Measurements from ENCODE around the gene NPR1. TPM values are rescaled to one million over a fixed set of nuclear protein-coding genes. Genes with fewer than 3 reads are reported as not detected.
A peak's percentile ranks its signal among the peaks of the same experiment; 100 is the strongest.

Gene NPR1
- total and polyA plus RNA-seq, 2 of the 13 experiments (the other 11 are each of a cell fraction or from before 2014, with no cell fraction given): not detected

DNA sequence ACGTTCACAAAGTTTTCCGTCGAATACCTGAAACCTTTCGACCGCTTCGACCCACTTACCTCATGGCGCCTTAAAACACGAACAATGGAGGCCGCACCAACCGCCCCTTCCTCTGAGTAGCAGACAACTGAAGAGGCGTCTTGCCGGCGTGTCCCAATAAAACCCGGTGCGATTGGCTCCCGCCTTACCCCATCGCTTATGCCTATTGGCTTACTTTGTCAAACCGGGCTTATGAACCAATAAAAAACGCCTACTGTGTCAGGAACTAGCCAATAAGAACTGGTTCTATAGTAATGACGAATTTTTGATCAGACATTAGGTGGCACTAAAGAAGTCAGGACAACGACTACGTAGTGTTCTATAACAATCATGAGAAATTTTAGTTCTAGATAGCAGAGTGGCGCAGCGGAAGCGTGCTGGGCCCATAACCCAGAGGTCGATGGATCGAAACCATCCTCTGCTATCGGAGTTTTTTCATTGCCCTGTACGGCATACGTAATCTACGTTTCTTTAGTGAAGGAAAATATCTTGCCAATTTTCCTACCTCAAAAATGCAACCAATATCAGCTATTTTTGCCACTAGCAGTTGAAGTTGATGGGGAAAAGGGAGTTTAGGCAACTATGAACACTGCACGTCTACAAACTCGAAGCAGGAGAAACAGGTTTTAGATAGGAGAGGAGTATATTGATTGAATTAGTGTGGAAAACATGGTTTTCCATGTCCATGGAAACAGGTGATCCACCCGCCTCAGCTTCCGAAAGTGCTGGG lies 7.4 kb upstream of the NPR1 start, which contains the start of gene ILF2 (continued):
- TF ChIP-seq, protein P1, sequence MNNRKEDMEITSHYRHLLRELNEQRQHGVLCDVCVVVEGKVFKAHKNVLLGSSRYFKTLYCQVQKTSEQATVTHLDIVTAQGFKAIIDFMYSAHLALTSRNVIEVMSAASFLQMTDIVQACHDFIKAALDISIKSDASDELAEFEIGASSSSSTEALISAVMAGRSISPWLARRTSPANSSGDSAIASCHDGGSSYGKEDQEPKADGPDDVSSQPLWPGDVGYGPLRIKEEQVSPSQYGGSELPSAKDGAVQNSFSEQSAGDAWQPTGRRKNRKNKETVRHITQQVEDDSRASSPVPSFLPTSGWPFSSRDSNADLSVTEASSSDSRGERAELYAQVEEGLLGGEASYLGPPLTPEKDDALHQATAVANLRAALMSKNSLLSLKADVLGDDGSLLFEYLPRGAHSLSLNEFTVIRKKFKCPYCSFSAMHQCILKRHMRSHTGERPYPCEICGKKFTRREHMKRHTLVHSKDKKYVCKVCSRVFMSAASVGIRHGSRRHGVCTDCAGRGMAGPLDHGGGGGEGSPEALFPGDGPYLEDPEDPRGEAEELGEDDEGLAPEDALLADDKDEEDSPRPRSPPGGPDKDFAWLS (CRISPR knock-in tag; IDR thresholded peaks at IDR 0.05; ENCODE audit: borderline replicate concordance): no peak
- TF ChIP-seq HNRNPK (IDR thresholded peaks at IDR 0.05; ENCODE audit: low read depth, low read length, poor library complexity, severe bottlenecking) (no peak), ZNF138 (CRISPR knock-in tag; IDR thresholded peaks at IDR 0.05; ENCODE audit: low read depth) (no peak), ZNF160 (CRISPR knock-in tag; IDR thresholded peaks at IDR 0.05) (no peak), SMARCE1 (IDR thresholded peaks at IDR 0.05; ENCODE audit: borderline replicate concordance) (no peak), BHLHE40 (IDR thresholded peaks at IDR 0.05; ENCODE audit: low read length) (no peak), ZNF317 (CRISPR knock-in tag; IDR thresholded peaks at IDR 0.05) (no peak), ZEB1 (IDR thresholded peaks at IDR 0.05; ENCODE audit: insufficient replicate concordance, low read depth) (no peak), ZNF605 (CRISPR knock-in tag; IDR thresholded peaks at IDR 0.05) (peak; percentile 81), ZNF619 (CRISPR knock-in tag; IDR thresholded peaks at IDR 0.05) (no peak), ZNF781 (CRISPR knock-in tag; IDR thresholded peaks at IDR 0.05; ENCODE audit: borderline replicate concordance, not compliant biosample characterization) (no peak), SOX5 (CRISPR knock-in tag; IDR thresholded peaks at IDR 0.05; ENCODE audit: borderline replicate concordance) (no peak; the same call in 1 of the 2 replicates), ZNF589 (CRISPR knock-in tag; conservative IDR thresholded peaks at IDR 0.05) (no peak), XBP1 (CRISPR knock-in tag; IDR thresholded peaks at IDR 0.05) (no peak)
- TF ChIP-seq, protein P2, sequence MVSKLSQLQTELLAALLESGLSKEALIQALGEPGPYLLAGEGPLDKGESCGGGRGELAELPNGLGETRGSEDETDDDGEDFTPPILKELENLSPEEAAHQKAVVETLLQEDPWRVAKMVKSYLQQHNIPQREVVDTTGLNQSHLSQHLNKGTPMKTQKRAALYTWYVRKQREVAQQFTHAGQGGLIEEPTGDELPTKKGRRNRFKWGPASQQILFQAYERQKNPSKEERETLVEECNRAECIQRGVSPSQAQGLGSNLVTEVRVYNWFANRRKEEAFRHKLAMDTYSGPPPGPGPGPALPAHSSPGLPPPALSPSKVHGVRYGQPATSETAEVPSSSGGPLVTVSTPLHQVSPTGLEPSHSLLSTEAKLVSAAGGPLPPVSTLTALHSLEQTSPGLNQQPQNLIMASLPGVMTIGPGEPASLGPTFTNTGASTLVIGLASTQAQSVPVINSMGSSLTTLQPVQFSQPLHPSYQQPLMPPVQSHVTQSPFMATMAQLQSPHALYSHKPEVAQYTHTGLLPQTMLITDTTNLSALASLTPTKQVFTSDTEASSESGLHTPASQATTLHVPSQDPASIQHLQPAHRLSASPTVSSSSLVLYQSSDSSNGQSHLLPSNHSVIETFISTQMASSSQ (IDR thresholded peaks at IDR 0.05; ENCODE audit: low read depth): 0 out of 2 replicates have a peak, but pooled peaks have one; percentile 18
- TF ChIP-seq, protein P2 (CRISPR knock-in tag; IDR thresholded peaks at IDR 0.05; ENCODE audit: borderline replicate concordance): peak; percentile 23; the same call in 1 of the 2 replicates
- TF ChIP-seq, protein P3, sequence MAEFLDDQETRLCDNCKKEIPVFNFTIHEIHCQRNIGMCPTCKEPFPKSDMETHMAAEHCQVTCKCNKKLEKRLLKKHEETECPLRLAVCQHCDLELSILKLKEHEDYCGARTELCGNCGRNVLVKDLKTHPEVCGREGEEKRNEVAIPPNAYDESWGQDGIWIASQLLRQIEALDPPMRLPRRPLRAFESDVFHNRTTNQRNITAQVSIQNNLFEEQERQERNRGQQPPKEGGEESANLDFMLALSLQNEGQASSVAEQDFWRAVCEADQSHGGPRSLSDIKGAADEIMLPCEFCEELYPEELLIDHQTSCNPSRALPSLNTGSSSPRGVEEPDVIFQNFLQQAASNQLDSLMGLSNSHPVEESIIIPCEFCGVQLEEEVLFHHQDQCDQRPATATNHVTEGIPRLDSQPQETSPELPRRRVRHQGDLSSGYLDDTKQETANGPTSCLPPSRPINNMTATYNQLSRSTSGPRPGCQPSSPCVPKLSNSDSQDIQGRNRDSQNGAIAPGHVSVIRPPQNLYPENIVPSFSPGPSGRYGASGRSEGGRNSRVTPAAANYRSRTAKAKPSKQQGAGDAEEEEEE (CRISPR knock-in tag; IDR thresholded peaks at IDR 0.05; ENCODE audit: borderline replicate concordance): no peak
- TF ChIP-seq, protein P4, sequence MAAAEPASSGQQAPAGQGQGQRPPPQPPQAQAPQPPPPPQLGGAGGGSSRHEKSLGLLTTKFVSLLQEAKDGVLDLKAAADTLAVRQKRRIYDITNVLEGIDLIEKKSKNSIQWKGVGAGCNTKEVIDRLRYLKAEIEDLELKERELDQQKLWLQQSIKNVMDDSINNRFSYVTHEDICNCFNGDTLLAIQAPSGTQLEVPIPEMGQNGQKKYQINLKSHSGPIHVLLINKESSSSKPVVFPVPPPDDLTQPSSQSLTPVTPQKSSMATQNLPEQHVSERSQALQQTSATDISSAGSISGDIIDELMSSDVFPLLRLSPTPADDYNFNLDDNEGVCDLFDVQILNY (CRISPR knock-in tag; conservative IDR thresholded peaks at IDR 0.05): no peak
- TF ChIP-seq, protein P5, sequence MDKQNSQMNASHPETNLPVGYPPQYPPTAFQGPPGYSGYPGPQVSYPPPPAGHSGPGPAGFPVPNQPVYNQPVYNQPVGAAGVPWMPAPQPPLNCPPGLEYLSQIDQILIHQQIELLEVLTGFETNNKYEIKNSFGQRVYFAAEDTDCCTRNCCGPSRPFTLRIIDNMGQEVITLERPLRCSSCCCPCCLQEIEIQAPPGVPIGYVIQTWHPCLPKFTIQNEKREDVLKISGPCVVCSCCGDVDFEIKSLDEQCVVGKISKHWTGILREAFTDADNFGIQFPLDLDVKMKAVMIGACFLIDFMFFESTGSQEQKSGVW (CRISPR knock-in tag; IDR thresholded peaks at IDR 0.05; ENCODE audit: borderline replicate concordance): no peak

Measured in HepG2 (cell line).